IMR-90 (cell line): ENCODE data around the gene CC2D2B.
"Not testable (repeated sequence)": the region's sequence is repeated elsewhere in the genome, so short reads cannot be mapped to it uniquely, and the experiment has no call there.

Source experiments
- BHLHE40 ChIP-seq: fragments of 150-350 bp; IDR thresholded peaks from 2 replicates; pipeline ENCODE4 v1.6.1; 2016; ENCODE audit warnings: mild to moderate bottlenecking, low read depth, low read length
- CHD1 ChIP-seq: IDR thresholded peaks from 2 replicates; pipeline ENCODE4 v1.6.1; 2012; ENCODE audit warnings: low read depth, low read length, improper control_type of control experiment
- CTCF ChIP-seq: conservative IDR thresholded peaks from 2 replicates; pipeline ENCODE4 v1.5.1; 2012; ENCODE audit warnings: mild to moderate bottlenecking, low read depth, low read length, improper control_type of control experiment
- ELK1 ChIP-seq: fragments of 150-350 bp; IDR thresholded peaks from 2 replicates; pipeline ENCODE4 v1.6.1; 2016; ENCODE audit warnings: low read depth, mild to moderate bottlenecking, low read length, moderate library complexity, borderline replicate concordance
- MAFK ChIP-seq: IDR thresholded peaks from 2 replicates; pipeline ENCODE4 v1.6.1; 2012; ENCODE audit warnings: low read depth, low read length, improper control_type of control experiment
- MAZ ChIP-seq: IDR thresholded peaks from 2 replicates; pipeline ENCODE4 v1.6.1; 2012; ENCODE audit warnings: low read depth, mild to moderate bottlenecking, low read length, improper control_type of control experiment, moderate library complexity, borderline replicate concordance
- MXI1 ChIP-seq: IDR thresholded peaks from 2 replicates; pipeline ENCODE4 v1.6.1; 2012; ENCODE audit warnings: low read depth, mild to moderate bottlenecking, low read length, moderate library complexity, borderline replicate concordance
- NFE2L2 ChIP-seq: fragments of 150-350 bp; IDR thresholded peaks from 2 replicates; pipeline ENCODE4 v1.6.1; 2016; ENCODE audit warnings: low read depth, mild to moderate bottlenecking, low read length
- POLR2A ChIP-seq: IDR thresholded peaks from 2 replicates; pipeline ENCODE4 v1.6.1; 2012; ENCODE audit warnings: mild to moderate bottlenecking, low read depth, low read length
- RAD21 ChIP-seq: IDR thresholded peaks from 2 replicates; pipeline ENCODE4 v1.6.1; 2012; ENCODE audit warnings: low read length, improper control_type of control experiment
- SMC3 ChIP-seq: fragments of 150-350 bp; IDR thresholded peaks from 2 replicates; pipeline ENCODE4 v1.6.1; 2016; ENCODE audit warnings: low read depth, mild to moderate bottlenecking, antibody characterized with exemption, low read length, moderate library complexity
- USF2 ChIP-seq: fragments of 150-350 bp; IDR thresholded peaks from 2 replicates; pipeline ENCODE4 v1.6.1; 2017; ENCODE audit warnings: mild to moderate bottlenecking, antibody characterized with exemption, low read length, low read depth

GRCh38 chr10:95916039-95916438, 8.3 kb downstream of the CC2D2B start:
- not testable (repeated sequence) for TF ChIP-seq CTCF, POLR2A, SMC3, MAFK, USF2, RAD21, BHLHE40, ELK1, MAZ, CHD1, MXI1, NFE2L2
